DLD1 (cell line): Measurements from ENCODE around the gene MRPL27.
"Not testable (repeated sequence)": the region's sequence is repeated elsewhere in the genome, so short reads cannot be mapped to it uniquely, and the experiment has no call there.

Experiments used
- in situ Hi-C: cut with HindIII; loops from 2 replicates; pipeline ENCODE4 v1.10.0; 2017; ENCODE audit warnings: low sequenced_read_pairs

Gene MRPL27

DNA sequence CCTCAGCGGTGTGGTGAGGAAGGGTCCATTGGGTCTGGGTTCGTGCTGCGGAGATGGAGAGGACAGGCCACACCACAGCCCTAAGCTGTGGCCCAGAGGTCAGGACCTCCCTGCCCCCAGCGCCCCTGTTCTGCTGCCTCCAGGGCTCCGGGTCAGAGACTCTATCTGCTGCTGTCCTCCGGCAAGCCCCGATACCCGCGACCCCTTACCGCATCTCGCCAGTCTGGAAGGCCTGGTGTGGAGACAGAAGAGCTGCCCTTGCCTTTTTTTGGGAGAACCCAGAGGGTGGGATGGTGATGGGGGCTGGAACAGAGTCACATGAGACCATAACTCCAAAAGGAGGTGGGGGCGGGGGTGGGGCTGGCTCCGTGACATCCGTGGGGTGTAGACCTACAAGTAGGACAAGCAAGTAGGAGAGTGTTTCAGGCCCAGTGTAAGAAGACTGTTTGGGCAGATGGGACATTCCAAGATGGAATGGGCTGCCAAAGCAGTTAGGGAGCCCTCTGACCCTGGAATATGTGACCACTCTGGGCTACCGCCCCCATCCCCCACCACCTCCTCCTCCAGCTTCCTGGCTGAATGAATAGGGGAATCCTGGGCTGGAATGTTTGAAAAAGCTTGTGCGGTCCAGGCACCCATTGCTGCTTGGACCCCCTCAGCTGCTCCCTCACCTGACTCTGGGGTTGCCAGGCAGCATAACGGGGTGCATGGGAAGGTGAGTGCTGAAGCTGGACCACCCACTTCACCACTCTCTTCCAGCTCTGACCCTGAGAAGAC, 25.7 kb downstream of the MRPL27 start:
- in situ Hi-C loops = loop anchor here (5.0 kb wide), 1 partner anchor 50 kb away; the partner anchor contains the start of gene LRRC59

DNA sequence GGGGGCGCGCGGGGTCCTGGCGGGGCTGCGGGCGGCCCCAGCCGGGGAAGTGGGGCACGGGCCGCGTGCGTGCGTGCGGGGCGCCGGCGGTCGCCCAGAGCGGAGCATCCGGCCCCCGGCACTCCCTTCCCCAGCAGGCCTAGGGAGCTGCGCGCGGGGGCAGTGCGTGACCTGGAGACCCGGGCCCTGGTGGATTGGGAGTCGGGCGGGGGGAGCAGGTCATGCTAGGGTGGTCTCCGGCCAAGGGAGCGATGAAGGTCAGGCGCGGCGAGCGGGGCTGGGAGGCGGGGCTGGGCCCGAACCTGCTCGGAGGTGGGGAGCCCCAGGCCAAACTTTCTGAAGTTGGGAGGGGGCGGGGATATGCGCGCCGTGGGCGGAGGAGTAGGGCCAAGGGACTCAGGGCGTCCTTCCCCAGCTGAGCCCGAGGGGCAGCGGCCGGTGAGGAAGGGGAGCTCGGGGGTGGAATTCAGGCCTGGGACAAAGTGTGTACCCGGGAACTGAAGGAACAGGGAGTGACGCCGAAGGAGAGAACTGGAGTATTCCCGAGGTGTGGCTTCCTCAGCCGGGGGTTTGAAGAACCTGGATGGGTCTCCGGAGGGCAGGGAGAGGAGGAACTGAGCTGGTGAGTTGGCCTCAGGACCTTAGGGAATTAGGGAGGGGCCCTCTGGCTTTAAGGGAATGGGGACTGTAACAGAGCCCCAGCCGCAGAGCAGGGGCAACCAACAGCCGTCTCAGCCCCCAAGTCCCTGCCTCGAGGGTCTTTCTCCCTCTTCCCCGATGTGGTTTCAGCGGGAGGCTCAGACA, 26.5 kb downstream of the MRPL27 start:
- in situ Hi-C loops = loop anchor here (5.0 kb wide), 1 partner anchor 51 kb away; the partner anchor contains the start of gene LRRC59

DNA sequence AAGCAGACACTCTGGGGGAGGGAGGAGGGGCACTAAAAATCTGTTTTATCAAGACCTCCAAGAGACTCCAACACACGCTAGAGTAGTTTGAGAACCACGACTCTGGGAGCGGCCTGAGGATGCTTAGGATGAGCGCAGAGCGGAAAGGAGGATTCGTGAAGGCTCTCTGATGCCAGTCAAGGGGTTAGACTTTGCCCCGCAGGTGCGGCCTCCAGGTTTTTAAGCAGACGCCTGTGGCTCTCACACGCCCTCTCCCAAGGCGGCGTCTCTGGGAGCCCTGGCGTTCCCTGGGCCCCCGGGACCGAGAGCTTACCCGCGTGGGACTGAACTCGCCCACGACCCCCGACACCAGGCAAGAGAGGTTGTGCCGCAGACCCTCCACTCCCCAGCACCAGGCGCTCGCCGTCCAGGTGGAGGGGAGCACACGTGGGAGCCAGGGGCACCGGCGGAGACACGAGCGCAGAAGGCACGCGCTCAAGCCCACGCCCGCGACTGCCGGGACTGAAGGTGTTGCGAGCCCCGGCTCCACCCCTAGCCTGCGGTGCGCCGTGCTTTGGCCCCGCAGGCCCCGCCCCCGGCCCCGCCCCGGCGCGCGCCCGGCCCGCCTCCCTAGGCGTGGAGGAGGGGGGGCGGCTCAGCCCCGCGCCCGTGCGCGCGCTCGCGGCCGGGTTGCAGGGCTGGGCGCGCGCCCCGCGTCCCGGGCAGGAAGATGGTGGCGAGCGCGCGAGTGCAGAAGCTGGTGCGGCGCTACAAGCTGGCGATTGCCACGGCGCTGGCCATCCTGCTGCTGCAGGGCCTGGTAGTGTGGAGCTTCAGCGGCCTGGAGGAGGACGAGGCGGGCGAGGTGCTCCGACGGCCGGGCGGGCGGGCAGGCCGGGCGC, 27.3 kb downstream of the MRPL27 start, which contains the start of gene XYLT2:
XYLT2 (plus strand) TSS at position 695 of the 881 bp plus-strand sequence; CDS start at position 710, 15 bp downstream.
- in situ Hi-C loops = loop anchor here (5.0 kb wide), 1 partner anchor 52 kb away; the partner anchor contains the start of gene LRRC59

DNA sequence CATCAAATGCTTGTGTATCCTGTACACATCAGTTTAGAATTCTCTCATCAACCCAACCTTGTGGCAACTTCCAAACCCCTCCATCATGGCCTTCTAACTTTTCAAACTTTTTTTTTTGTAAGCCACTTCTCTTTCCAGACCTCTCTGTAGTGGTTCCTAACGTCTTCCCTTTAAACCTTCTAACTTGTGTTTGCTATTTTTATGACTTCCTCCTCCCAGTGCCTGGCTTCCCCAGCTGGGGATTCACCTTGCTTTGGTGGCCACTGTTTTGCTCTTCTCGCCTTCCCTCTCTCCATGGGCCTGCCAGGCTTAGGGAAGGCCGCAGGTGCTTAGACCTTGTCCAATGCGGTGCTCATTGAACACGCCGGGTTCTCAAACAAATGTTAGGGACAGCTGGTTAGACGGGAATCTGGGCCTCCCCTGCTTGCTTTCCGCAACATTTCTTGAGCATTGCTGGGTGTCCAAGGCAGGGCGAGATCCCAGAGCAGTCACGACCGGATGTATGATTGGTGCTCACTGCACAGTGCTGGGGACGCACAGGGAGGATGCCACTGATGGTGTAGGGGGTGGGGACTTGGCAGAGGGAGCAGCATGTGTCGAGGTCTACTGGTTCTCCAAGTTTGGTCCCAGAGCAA, 28.1 kb downstream of the MRPL27 start:
- in situ Hi-C loops = loop anchor here (5.0 kb wide), 1 partner anchor 52 kb away; the partner anchor contains the start of gene LRRC59

DNA sequence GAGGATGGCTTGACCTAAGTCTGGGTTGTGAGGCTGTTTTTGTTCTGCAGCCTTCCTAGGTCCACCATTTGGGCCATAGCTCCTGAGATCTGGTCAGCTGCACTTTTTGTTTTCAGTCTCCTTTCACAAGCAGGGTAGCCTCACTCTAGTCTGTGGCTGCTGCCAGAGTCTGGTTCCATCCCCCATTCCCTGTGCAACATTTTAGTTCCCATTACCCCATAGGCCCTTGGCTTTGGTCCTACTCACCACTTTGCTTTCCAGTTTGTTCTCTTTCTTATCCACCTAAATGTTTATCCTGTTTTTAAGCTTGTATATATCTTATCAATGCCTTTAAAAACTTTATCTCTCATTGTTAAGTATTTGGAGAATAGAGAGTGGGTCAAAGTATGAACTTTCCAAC, 33.6 kb downstream of the MRPL27 start:
- in situ Hi-C loops = no loop called here

DNA sequence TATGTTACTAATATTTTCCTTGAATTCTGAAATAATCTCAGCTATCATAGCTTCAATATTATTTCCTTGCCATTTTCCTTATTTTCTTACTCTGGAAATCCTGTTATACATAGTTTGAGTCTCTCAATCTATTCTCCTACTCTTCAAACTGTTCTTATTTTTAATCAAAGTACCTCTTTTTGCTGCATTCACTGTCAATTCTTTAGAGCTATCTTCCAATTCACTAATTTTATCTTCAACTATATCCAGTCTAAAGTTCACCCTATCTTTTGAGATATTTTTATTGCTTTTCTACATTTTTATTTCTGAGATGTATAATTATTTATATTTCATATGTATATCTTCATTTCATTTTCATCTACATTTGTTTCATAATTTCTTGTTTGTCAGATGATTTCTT, 34.3 kb downstream of the MRPL27 start:
- in situ Hi-C loops = no loop called here

DNA sequence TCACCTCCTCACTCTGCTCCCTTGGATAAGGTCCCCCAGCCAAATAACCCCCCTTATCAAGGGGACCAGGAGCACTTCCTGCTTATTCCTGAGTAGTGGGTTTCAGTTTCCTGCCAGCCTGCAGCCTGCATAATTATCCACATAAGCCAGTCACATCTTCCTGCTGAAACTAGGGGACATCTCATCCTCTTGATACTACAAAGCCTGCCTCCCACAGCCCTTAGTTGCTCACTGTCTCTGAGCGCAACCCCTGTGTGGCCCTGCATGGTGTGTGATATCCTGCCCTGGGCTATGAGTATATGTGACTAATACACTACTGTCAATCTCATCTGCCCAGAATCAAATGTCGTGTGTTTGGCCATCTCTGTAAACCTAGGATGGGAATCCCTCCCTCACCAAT, 35.0 kb downstream of the MRPL27 start:
- in situ Hi-C loops = no loop called here

DNA sequence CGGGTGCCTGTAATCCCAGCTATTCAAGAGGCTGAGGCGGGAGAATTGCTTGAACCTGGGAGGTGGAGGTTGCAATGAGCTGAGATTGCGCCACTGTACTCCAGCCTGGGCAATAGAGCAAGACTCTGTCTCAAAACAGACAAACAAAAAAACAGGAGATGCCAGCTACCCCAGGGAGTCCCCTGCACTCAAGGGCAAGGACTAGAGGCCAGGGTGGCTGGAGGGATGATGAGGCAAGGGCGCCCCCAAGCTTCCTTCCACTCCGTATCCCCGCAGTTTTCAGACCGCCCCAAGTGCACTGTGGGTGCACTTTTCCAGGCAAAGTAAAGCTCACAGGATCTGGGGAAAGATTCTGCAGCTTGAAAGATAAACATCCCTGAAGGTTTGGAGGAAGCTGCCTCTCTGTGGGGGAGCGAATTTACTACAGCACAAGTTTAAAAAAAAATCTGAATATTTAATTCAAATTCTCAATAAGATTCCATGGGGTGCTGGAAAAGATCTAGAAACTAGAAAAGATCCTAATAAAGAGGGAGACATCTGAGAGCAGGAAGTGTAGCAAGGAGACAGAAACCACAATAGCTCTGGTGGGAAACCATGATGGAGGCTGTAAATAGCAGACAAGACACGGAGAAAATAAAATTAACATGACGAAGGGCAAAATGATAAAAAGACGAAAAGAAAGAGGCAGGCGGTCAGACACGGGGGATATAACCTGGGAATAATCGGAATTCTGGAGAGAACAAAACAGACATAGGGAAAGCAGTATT, 39.5 kb downstream of the MRPL27 start:
- in situ Hi-C loops = not testable (repeated sequence)

DNA sequence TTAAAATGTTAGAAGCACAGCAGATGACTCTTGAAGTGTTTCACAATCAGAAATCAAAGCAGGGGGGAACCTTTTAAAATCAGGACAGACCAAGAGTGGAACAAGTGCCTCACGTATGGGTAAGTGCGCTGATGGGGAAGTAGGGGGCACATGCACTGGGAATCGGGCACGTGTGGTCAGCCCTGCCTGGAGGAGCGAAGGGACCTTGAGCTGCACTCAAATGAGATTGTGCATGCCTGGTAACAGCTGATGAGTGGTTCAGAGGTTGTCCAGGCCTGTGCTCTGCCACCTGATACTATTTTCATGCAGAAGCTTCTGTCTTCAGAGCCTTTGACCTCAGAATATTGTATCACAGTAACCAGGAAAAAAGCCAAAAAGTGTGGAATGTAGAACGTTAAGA, 40.8 kb downstream of the MRPL27 start:
- in situ Hi-C loops = no loop called here

DNA sequence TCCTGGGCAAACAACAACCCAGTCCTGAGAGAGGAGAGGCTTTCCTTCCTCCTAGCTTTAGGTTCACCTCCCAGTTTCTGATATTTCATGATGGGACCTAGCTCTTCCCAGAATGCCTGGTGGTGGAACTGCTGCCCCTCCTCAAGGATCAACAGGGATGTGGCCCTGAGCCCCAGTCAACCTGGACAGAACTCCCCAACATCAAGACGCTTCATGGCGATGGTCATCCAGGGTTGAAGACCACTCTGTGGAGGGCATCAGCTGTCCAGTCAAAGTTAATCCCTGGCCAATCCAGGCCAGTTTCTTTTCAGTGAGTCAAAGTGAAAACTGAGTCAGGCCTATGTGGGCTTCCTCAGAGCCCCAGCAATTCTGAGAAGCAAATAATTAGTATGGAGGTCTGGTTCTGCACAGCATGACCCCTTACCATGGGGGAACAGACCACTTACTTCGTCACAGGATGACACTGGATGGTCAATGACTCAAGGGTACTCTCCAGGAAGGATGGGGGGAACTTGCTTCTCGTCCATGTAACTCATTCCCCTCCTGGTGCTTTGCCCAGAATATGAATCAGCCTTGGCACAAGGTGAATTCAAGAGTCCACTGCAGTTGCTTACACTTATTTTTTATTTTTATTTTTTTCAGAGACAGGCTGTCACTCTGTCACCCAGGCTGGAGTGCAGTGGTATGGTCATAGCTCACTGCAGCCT, 41.7 kb downstream of the MRPL27 start:
- in situ Hi-C loops = no loop called here

DNA sequence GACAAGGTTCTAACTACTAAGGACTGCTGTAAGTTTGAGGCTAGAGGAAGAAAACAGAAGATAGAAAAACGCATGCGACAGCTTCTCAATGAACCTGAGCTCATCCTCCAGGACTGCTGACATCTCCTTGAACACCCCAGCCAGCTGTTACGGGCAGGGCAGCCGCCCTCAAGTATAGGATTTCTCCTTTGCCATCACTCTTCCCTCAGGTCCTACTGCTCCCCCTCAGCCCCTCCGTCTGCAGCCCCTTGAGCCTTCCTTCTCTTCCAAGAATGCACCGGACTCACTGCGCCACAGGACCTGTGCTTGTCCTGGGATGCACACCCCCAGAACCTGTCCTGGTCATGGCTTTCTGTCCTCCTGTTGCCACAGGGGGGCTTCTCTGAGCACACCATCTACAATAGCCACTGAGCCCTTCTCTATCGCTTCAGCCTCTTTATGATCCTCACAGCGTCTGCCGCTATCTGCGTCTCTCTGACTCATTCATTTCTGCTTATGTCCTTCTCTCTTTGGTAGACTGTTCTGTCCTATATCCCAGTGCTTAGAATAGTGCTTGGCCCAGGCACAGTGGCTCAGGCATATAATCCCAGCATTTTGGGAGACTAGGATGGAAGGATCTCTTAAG, 42.7 kb downstream of the MRPL27 start:
- in situ Hi-C loops = no loop called here

DNA sequence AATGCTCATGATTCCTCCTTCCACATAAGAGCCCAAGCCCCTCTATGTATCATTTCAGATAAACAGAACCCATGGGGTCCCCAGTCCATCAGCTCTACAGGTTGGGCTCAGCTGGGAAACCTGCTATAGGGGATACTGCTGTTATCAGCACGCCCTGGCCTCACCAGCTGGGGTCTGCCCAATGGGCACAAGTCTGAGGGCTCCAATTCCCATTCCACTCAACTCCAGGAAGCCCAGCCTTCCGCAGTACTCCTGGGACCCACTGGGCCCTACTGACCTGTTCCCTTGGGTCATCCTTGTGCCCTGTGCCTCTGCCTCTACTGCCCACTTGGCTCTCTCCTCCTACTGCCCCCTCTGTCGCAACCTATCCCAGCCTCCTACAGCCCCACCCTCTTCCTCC, 43.3 kb downstream of the MRPL27 start:
- in situ Hi-C loops = no loop called here

DNA sequence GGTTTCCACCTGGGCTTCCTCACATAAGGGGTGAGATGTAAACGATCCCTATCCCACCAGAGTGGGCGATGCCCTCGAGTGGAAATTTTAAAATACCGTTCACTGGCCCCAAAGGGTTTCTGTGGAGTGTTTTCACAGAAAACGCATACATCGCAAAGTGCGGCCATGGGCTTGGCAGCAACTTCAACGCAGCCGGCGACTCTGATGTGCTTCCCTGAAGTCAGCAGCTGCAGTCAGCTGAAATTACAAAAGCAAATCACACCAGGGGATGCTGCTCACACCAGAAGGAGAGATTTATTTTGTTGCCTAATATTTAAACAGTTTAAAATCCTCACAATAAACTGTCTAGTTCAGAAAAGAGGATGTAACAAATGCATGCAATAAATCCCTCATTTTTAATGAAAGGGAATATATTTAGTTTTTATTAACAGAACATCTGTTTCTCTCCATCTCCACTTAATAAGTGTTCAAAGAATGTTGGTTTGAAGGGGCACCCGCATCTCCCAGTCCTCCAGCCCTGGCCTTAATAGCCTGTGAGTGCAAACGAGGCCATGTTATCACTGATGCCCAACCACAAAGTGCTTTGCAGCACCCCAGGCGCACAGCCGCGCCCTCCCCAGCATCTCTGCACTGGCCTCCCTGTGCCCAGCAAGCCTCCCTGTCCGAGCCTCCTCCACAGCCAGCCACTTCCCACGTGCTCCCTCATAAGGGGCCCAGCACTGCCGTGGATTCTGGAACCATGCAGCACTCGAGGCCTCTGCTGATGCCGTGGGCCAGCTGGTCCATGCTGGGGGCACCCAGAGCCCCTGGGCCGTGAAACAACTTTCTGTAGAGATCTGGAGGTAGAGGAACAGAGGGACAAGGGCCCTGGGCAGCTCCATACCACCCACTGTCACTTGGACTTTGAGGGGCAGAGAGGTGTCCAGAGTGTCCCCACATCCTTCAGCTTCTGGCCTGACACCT, 44.3 kb downstream of the MRPL27 start:
- in situ Hi-C loops = no loop called here

DNA sequence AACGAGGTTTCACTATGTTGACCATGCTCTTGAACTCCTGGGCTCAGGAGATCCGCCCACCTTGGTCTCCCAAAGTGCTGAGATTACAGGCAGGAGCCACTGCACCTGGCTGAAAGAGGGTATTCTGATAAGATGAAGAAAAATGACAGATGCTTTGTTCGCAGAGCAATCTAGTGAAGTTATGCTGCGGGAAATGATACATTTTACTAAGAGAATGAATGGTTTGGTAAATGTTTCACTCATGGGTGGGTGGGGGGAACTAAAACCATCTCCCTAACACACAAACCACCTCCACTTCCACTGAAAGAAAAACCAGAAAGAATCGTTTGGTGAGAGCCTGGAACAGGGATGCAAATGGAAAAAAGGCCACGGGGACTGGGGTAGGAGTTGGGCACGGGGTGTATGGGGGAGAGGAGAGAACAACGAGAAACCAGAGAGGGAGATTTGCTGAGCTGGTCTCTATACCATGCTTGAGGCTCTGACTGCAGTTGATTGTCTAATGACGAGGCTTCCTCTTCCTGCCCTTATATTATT, 46.1 kb downstream of the MRPL27 start:
- in situ Hi-C loops = no loop called here

DNA sequence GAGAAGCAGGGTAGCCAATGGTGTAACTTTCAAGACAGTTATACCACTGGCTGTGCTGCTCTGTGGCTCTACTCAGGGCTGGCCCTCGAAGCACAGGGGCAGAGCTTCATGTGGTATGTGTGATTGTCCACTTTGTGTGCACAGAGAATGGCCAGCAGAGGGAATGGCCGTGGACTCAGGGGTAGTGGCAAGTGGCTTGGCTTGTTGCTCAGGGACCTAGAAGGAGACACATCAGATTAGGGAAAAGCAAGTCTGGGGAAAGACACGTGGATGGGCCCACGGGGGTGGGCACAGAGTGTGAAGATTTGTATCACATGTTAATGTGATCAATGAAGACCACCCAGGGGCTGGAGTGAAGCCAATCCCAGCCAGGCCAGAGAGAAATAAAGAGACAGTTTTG, 47.1 kb downstream of the MRPL27 start:
- in situ Hi-C loops = no loop called here

DNA sequence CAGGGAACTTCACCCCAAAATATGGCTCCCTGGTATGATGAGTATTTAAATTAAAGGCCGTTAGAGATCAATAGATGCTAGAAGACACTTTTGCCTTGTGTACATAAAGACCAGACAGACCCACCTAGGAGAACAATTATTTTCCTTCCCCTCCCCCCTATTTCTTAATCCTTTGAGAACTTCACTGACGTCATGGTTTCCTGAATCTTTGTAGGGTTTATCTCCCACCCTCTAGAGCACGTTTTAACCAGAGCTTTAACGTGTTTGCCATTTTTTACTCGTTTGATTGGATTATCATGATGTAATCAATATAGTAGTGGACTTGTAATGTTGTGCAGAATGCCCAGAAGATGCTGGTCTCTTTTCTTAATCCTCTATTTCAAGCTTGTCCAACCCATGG, 49.9 kb downstream of the MRPL27 start:
- in situ Hi-C loops = no loop called here

DNA sequence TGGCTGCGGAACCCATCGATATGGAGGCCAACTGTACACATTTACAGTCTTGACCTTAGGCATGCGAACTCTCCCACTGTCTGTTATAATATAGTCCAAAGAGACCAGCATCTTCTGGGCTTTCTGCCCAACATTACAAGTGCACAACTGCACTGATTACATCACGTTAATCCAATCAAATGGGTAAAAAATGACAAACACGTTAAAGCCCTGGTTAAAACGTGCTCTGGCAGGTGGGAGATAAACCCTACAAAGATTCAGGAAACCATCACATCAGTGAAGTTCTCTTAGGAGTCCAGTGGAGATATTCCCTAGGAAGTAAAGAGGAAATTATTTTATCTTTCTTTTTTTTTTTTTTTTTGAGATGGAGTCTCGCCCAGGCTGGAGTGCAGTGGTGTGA, 50.7 kb downstream of the MRPL27 start:
- in situ Hi-C loops = no loop called here
